ENCODE results near the gene HENMT1.
A peak's percentile ranks its signal among the peaks of the same experiment; 100 is the strongest.
"Not testable (repeated sequence)": the region's sequence is repeated elsewhere in the genome, so short reads cannot be mapped to it uniquely, and the experiment has no call there.

HENMT1 gene

DNA sequence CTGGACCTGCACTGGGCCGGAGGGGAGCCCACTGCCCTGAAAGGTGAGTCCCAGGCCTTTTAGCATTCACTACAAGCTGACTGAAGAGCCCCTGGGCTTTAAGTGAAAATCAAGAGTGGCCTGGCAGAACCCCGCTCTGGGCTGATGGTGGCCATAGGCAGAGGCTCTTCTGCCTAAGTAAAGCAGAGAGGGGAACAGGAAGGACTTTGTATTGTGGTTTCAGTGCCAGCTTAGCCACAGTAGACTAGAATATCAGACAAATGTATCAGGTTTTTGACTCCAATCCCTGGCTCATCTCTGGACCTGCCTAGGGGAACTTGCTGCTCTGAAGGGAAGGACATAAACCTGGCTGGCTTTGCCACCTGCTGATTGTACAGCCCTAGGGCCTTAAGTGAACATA, 10.2 kb upstream of the HENMT1 start:
- no peak for DNase-seq (ENCODE audit: low read depth)

DNA sequence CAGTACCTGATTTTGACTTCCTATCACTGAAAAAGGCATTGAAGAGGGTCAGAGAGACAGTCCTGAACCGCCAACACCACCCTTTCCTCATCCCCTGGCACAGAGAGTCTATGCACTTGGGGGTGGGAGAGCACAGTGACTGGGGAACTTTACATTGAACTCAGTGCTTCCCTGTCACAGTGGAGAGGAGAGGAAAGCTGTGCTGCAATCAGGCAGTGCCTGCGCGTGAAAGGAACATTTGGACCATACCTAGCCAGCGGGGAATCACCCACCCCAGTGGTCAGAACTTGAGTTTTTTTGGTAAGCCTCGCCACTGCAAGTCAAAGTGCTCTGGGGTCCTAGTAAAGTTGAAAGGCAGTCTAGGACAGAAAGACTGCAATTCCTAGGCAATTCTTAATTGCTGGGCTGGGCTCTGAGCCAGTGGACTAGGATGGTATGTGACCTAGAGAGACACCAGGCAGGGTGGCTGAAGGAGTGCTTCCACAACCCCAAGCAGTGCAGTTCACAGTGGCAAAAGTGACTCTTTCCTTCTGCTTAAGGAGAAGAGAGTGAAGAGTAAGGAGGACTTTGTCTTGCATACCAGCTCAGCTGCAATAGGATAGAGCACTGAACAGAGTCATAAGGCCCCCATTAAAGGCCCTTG, 9.4 kb upstream of the HENMT1 start:
- no peak for DNase-seq (ENCODE audit: low read depth)

DNA sequence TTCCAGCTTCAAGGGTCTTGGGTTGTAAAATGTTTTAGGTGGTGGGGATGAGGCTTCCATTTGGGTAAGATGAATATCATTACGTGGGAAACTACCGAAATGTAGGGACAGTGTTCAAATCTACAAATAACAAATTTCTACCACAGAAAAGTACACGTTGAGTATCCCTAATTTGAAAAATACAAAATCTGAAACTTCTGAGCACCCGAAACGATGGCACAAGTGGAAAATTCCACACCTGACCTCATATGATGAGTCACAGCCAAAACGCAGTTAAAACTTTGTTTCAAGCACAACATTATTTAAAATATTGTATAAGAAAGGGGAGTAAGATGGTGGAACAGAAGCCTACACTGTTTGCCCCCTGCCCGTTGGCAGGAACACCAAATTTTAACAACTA, 8.8 kb upstream of the HENMT1 start:
- no peak for DNase-seq (ENCODE audit: low read depth)

DNA sequence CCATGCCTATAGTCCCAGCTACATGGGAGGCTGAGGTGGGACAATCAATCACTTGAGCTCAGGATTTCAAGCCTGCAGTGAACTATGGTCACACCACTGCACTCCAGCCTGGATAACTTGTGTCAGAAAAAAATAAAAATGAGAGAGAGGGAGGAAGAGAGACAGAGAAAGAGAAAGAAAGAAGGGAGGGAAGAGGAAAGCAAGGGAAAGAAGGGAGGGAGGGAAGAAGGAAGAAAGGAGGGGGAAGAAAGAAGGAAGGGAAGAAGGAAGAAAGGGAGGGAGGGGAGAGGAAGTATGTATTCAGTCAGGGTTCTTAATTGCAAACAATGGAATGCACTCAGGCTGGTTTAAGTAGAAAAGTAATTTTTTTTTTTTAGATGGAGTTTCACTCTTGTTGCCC, 7.9 kb upstream of the HENMT1 start:
- DNase-seq (ENCODE audit: low read depth) = no peak

DNA sequence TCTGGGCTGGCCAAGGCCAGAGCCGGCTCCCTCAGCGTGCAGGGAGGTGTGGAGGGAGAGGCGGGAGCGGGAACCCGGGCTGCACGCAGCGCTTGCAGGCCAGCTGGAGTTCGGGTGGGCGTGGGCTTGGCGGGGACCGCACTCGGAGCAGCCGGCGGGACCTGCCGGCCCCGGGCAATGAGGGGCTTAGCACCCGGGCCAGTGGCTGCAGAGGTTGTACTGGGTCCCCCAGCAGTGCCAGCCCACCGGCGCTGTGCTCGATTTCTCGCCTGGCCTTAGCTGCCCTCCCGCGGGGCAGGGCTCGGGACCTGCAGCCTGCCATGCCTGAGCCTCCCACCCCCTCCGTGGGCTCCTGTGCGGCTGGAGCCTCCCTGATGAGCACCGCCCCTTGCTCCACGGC, 6.5 kb upstream of the HENMT1 start:
- DNase-seq (ENCODE audit: low read depth) = not testable (repeated sequence)

DNA sequence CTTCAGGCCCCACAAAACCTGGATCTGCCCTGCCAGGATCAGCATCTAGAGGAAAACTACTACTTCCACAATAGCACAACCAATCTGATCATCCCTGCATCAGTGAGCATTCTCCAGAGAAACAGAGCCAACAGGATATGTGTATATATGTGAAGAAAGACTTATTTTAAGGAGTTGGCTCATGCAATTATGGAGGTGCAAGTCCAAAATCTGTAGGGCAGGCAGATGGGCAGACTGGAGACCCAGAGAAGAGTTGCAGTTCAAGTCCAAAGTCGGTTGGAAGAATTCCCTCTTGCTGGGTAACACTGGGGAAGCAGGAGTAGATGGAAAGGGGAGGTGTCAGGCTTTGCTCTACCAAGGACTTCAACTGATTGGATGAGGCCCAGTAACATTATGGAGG, 4.9 kb upstream of the HENMT1 start:
- no peak for DNase-seq (ENCODE audit: low read depth)

DNA sequence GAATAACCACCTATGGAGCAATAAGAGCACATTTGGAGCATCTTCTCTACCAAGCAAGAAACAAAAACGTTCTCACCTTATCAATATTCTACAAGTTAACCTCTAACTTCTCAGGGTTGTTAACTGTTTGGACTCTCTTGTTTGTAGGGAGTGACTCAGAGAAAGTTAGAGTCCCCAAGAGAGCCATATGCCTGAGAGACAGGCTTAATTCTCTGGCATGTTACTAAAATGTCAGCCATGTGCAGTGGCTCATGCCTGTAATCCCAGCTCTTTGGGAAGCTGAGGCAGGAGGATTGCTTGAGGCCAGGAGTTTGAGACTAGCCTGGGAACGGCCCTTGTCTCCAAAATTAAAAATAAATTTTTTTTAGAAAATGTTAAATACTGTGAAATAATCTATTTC, 4.2 kb upstream of the HENMT1 start:
- no peak for DNase-seq (ENCODE audit: low read depth)

DNA sequence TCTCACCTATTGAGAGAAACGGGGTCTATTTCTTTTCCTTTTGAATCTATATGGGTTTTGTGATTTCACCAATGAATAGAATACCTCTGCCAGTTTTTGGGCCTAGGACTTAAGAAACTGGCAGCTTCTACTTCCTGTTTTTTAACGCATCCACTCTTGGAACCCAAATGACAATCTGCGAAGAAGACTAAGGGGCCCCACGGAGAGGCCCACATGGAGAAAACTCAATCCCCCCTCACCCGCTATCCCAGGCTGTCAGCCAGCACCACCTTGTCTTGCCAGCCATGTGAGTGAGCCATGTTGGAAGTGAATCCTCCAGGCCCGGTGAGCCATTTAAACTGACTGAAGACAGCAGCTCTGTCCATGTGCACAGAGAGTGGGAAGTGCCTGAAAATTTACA, 3.6 kb upstream of the HENMT1 start:
- DNase-seq (ENCODE audit: low read depth) = no peak

DNA sequence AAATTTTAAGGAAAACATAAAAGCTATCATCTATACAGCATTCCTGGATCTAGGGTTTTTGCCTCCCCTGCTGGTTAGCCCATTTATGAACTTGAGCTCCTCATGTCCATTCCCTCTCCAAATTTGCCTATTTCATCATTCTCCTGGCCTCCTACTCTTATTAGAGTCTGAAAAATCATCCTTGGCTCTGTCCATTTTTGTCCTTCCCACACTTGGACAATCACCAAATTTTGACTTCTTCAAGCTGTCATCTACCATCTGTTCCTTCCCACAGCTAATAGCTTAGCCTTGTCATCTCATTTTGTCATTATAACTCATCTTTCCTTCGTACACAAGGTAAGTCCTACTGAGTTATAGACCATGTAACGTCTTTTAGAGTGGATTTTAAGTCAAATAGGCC, 2.2 kb upstream of the HENMT1 start:
- DNase-seq (ENCODE audit: low read depth) = no peak

DNA sequence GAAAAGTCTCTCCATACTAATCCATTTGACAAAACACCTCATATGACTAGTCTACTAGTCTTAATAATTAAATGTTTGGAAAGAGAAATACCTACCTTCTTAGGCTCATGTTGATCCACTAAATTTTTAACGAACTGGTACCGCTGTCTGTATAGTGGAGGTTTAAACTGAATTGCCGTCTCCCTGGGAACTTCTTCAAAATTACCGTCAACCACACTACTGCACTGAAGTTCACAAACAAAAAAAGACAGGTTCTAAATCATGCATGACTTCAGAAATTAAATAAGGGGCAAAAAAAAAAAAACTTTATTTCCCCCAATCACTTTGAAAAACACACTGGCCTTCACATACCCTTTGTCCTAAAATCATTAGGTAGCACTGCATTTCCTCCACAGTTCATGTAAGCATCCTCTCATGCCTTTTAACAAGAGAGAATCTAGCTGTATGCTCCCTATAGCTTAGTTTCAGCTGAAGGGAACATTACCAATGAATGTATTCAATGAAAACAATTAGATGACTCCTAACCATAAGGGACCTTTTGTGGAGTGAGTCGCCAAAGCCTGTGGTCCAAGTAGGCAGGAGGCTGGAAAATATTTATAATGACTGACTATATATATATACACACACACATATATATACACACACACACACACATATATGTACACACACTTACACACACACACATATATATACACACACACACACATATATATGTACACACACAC, 3.4 kb downstream of the HENMT1 start:
- no peak for DNase-seq (ENCODE audit: low read depth)

DNA sequence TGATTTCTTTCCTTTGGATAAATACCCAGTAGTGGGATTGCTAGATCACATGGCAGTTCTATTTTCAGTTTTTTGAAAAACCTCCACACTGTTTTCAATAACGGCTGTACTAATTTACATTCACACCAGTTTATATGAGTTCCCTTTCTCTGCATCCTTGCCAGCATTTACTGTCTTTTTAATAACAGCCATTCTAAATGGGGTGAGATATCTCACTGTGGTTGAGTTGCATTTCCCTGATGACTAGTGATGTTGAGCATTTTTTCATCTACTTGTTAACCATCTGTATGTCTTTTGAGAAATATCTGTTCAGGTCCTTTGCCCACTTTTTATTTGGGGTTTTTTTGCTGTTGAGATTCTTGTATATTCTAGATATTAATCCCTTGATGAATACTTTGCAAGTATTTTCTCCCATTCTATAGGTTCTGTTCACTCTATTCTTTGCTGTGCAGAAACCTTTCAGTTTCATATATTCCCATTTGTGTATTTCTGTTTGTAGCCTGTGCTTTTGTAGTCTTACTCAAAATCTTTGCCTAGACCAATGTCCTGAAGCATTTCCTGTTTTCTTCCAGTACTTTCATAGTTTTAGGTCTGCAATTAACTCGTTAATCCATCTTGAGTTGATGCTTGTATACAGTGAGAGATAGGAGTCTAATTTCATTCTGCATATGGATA, 7.3 kb downstream of the HENMT1 start:
- DNase-seq (ENCODE audit: low read depth) = no peak

DNA sequence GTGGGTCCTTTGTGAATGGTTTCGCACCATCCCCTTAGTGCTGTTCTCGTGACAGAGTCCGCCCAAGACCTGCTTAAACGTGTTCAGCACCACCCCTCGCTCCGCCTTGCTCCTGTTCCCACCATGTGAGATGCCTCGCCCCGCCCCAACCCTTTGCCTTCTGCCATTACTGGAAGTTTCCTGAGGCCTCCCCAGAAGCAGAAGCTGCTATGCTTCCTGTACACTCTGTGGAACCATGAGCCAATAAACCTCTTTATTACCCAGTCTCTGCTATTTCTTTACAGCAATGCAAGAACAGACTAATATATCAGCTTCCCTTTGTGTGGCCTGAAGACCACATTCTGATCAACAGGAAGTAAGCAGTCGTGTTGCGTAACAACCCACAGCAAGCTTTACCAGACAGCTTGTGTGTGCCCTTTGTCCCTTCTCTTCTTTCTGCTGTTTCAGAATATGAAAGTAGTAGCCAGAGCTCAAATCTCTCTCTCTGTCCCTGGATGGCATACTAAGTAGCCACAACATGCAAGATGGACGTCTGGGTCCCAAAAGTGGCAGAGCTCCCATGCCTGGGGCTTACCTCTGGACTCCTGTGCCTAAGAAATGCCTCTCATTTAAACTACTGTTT, 14.1 kb downstream of the HENMT1 start:
- DNase-seq (ENCODE audit: low read depth) = peak; percentile 46

DNA sequence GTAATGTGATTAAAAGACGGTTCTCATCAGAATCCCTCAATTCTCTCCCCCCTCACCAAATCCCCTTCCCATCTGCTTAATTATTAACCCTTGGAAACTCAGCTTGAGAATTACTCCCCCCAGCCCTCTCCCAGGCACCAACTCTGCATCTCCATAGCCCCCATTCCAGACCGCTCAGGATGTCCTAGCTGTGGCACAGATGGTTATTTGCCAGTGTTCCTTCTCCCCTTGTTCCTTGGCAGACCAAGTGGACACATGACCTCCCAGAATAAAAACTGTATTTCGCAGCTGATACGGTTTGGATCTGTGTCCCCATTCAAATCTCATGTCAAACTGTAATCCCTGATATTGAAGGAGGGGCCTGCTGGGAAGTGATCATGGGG, 14.6 kb downstream of the HENMT1 start:
- DNase-seq (ENCODE audit: low read depth) = no peak

DNA sequence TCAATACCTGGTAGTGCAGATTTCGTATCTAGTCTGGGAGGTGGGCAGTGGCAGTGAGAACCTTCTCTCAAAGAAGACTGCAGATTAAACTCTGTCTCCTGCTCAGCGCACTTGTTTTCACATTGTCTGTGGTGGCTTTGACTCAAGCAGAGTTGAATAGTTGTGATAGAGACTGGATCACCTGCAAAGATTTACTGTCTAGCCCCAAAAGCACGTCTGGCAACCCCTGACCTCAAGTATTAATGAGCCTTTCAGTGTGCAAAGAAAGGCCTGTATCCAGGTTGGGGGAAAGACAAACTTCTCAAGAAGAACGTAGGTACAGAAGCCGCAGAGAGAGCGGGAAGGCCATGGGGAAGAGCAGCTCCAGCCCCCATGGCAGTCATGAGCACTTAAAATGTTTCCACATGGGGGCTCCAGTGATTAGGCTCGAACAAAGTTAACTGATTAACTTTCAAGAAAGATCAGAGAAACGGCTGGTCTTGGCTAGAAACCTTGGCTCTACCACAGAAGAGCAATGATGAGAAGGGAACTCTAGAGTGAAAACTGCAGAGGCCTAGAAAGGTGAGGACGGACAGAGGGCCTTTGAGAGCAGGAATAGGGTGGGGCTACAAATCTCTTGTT, 15.2 kb downstream of the HENMT1 start:
- no peak for DNase-seq (ENCODE audit: low read depth)

DNA sequence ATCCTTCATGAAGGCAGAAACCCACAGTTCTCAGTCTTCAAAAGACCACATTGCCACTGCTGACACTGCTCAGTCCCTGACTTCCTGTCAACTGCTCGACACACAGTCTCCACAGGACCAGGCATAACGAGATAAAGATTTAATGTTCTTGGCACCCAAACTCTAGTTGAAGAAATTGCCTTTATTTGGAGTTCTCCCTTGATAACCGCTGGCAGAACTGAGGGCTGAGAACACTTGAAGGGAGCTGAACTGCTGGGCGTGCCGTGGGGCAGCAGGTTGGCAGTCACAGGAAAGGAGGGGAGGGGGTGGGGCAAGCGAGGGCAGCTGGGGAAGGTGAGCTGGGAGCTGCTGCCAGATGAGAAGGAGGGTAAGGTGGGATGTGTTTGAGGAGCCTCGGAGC, 15.9 kb downstream of the HENMT1 start:
- no peak for DNase-seq (ENCODE audit: low read depth)

DNA sequence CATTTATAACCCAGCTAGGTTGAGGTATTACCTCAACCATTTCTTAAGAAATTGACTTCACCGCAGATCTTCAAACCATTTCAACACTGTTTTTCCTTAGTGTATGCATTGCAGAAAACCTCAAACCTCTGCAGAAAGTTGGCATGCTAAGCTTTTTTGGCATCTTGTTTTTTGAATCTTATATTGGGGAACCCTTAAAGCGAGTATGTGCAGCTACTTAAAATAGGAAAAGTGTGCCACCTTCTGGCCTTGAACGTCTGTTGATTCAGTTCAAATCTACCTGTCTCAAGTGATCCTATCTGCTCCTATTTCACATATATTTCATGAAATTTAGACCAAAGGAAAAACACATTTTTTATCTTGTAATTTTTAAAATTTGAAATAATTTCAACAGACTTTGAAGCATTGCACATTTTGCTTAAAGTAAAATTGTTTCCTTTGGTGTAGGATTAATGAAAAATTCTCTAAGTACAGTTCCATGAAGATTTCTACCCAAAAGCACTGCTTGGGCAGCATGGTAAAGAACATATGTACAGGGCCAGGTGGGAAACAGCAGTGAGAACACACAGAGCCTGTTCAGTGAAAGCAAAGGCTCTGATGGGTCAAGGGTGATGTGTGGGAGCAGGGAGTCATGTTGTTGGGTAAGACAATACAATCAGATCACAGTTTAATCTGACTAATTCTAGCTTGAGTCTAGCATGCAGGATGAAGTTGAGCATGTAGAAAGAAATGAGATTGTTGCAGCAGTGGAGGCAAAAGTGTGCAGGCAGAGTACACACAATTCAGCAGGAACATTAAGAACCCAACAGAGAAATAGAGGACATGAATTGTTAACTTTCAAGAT, 17.2 kb downstream of the HENMT1 start:
- no peak for DNase-seq (ENCODE audit: low read depth)

DNA sequence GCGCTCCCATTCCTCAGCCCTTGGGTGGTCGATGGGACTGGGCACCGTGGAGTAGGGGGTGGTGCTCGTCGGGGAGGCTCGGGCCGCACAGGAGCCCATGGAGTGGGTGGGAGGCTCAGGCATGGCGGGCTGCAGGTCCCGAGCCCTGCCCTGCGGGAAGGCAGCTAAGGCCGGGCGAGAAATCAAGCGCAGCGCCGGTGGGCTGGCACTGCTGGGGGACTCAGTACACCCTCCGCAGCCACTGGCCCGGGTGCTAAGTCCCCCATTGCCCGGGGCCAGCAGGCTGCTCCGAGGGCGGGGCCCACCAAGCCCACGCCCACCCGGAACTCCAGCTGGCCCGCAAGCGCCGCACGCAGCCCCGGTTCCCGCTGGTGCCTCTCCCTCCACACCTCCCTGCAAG, 20.0 kb downstream of the HENMT1 start:
- not testable (repeated sequence) for DNase-seq (ENCODE audit: low read depth)

DNA sequence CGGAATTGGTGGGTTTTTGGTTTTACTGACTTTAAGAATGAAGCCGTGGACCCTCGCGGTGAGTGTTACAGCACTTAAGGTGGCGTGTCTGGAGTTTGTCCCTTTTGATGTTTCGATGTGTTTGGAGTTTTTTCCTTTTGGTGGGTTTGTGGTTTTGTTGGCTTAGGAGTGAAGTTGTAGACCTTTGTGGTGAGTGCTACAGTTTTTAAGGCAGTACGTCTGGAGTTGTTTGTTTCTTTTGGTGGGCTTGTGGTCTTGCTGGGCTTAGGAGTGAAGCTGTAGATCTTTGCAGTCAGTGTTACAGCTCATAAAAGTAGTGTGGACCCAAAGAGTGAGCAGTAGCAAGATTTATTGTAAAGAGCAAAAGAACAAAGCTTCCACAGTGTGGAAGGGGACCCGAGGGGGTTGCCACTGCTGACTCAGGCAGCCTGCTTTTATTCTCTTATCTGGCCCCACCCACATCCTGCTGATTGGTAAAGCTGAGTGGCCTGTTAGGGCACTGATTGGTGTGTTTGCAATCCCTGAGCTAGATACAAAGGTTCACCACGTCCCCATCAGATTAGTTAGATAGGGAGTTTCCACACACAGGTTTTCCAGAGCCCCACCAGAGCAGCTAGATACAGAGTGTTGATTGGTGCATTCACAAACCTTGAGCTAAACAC, 20.9 kb downstream of the HENMT1 start:
- no peak for DNase-seq (ENCODE audit: low read depth)

DNA sequence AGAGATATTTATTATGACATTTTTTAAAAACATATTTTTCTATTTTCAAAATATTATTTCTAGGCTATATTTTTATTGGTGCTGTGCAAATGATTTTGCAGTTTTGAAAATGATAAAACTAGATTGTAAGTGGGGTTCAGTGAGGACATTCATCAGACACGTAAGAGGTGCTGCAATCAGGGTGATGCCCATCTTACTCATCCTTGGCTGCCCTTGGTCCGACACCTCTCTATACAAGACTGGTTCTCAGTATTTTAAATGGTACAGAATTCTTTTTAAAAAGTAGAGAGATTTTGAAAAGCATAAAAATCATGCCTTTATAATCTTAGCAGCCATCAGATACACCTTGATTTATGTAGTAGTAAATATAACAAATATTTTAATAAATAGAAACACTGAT, 24.0 kb downstream of the HENMT1 start:
- no peak for DNase-seq (ENCODE audit: low read depth)

DNA sequence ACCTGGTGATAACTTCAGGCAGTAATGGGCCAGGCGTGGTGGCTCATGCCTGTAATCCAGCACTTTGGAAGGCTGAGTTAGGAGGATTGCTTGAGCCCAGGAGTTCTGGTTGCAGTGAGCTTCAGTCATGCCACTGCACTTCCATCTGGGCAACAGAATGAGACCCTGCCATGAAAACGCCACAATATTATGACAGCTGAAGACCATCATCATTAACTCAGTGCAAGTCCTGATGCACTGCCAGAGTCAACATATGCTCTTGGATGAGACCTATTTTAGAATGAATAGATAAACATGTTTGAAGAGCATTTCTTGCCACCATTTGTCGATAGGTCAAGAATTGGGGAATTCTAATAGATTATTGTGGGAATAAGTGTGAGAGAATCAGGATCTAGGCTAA, 26.4 kb downstream of the HENMT1 start:
- no peak for DNase-seq (ENCODE audit: low read depth)

DNA sequence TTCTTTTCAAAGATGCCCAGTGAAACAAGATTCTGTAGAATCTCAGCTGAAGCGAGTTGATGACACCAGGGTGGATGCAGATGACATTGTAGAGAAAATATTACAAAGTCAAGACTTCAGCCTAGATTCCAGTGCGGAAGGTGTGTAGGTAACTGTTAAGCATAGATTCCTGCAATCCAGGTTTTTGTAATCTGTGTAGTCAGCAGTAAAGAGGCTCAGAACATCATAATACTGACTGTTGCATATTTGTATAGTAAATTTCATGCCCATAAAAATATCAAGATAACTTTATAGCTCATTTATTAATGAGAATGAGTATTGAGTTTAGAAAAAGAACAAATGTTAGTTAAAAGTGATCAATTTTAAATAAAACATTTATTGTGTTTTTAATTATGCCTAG, 32.2 kb downstream of the HENMT1 start:
- no peak for DNase-seq (ENCODE audit: low read depth)

All from GM04503 (cell line).